ENCODE data around the gene CLDN34. TPM values are rescaled to one million over a fixed set of nuclear protein-coding genes. Genes with fewer than 3 reads are reported as not detected.

CLDN34 gene
- total RNA-seq, 4 donors from 2014 or later = 0.26 to 3.1 (median 1.7) TPM; not detected in 1

GRCh38 chrX:9997041-9997440, 29.9 kb downstream of the CLDN34 start:
- TF ChIP-seq POLR2A (IDR thresholded peaks at IDR 0.05) (no peak), CTCF (IDR thresholded peaks at IDR 0.05) (no peak)
- Histone ChIP-seq H3K27ac (no peak overlapping the region), H3K4me3 (no peak overlapping the region), H3K4me1 (peaks cover 0 to 4% (median 0%) of the 10 kb centered on the region in 3 donors), H3K27me3 (no peaks in the 10 kb centered on the region), H3K36me3 (no peaks in the 10 kb centered on the region), H3K9me3 (no peaks in the 10 kb centered on the region)
- WGBS, 2 donors = 100% methylated on average over 3 of the region's 9 CpGs; no CpG with 5 or more reads in 1 of the 2 donors
- intact Hi-C loops (cut with DNase I) = loop anchor here (5.0 kb wide), 1 partner anchor 120 kb away; no protein-coding TSS in a partner anchor
- DNase-seq = no peak

GRCh38 chrX:9997524-9997923, 30.4 kb downstream of the CLDN34 start:
- peaks cover 0 to 4% (median 0%) of the 10 kb centered on the region in 3 donors for H3K4me1 ChIP-seq
- no peaks in the 10 kb centered on the region for H3K36me3 ChIP-seq
- H3K9me3 ChIP-seq = no peaks in the 10 kb centered on the region
- no peak overlapping the region for H3K4me3 ChIP-seq
- intact Hi-C loops (cut with DNase I) = loop anchor here (5.0 kb wide), 1 partner anchor 120 kb away; no protein-coding TSS in a partner anchor
- no peaks in the 10 kb centered on the region for H3K27me3 ChIP-seq
- 73 to 75% methylated on average over 3 to 6 of the region's 8 CpGs for WGBS, 2 donors
- no peak overlapping the region for H3K27ac ChIP-seq
- no peak for TF ChIP-seq POLR2A (IDR thresholded peaks at IDR 0.05)
- no peak for TF ChIP-seq CTCF (IDR thresholded peaks at IDR 0.05)
- no peak for DNase-seq

GRCh38 chrX:10001496-10001895, 34.3 kb downstream of the CLDN34 start:
- 70 to 78% methylated on average over 3 of the region's 3 CpGs for WGBS, 2 donors
- H3K27me3 ChIP-seq = no peaks in the 10 kb centered on the region
- H3K4me3 ChIP-seq = no peak overlapping the region
- H3K4me1 ChIP-seq = no peaks in the 10 kb centered on the region
- intact Hi-C loops (cut with DNase I) = no loop called here
- H3K27ac ChIP-seq = no peak overlapping the region
- no peak for DNase-seq
- H3K9me3 ChIP-seq = no peaks in the 10 kb centered on the region
- H3K36me3 ChIP-seq = no peaks in the 10 kb centered on the region
- TF ChIP-seq POLR2A (IDR thresholded peaks at IDR 0.05) (no peak), CTCF (IDR thresholded peaks at IDR 0.05) (no peak)

GRCh38 chrX:10004832-10005475, 37.8 kb downstream of the CLDN34 start:
- no peak for TF ChIP-seq POLR2A (IDR thresholded peaks at IDR 0.05)
- no peak for TF ChIP-seq CTCF (IDR thresholded peaks at IDR 0.05)
- intact Hi-C loops (cut with DNase I) = no loop called here
- WGBS, 2 donors = 86 to 89% methylated on average over 8 of the region's 8 CpGs

DNA sequence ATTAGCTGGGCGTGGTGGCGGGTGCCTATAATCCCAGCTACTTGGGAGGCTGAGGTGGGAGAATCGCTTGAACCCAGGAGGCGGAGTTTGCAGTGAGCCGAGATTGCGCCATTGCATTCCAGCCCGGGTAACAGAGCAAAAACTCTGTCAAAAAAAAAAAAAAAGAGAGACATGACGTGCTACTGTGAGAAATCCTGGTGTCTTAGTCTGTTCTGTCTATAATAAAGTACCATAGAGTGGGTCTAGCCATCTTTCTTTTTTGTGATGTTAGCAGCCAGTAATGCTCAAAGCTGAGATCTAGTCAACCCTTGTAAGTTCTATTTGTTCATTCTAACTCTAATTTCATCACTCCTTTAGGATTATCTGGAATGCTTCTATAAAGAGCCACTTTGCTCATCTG, 38.9 kb downstream of the CLDN34 start:
- no peaks in the 10 kb centered on the region for H3K9me3 ChIP-seq
- H3K36me3 ChIP-seq = no peaks in the 10 kb centered on the region
- H3K27me3 ChIP-seq = no peaks in the 10 kb centered on the region
- peaks cover 0 to 18% (median 10%) of the 10 kb centered on the region in 3 donors for H3K4me1 ChIP-seq
- no peak overlapping the region for H3K4me3 ChIP-seq
- H3K27ac ChIP-seq = no peak overlapping the region
- no peak for DNase-seq
- WGBS, 2 donors = 83 to 94% methylated on average over 7 to 8 of the region's 8 CpGs
- intact Hi-C loops (cut with DNase I) = no loop called here
- TF ChIP-seq CTCF (IDR thresholded peaks at IDR 0.05) = no peak
- TF ChIP-seq POLR2A (IDR thresholded peaks at IDR 0.05) = no peak

More at GRCh38 chrX:10004832-10005475, 37.8 kb downstream of the CLDN34 start:
- no peak for DNase-seq
- Histone ChIP-seq H3K36me3 (no peaks in the 10 kb centered on the region), H3K9me3 (no peaks in the 10 kb centered on the region), H3K4me3 (no peak overlapping the region), H3K4me1 (peaks cover 0 to 7% (median 3%) of the 10 kb centered on the region in 3 donors), H3K27ac (no peak overlapping the region), H3K27me3 (no peaks in the 10 kb centered on the region)

All from esophagus squamous epithelium (tissue), 5 donors.